Measurements from ENCODE around the gene AGAP5. TPM values are rescaled to one million over a fixed set of nuclear protein-coding genes. Genes with fewer than 3 reads are reported as not detected.

AGAP5 gene
- total RNA-seq, 1 donor from 2014 or later: 5.4 TPM

- DNase-seq: peak; percentile 97
These were observed 71.8 kb downstream of the AGAP5 start for GRCh38 chr10:73625884-73626752.

GRCh38 chr10:73625004-73625883, 72.7 kb downstream of the AGAP5 start:
- no peak for DNase-seq

Small RNAs within 50 kb of the gene (small RNA-seq; reads per million reads assigned to genes)
- gene AC022400.4 (ENCODE audit: low replicate concordance) (not detected), gene RNA5SP320 (ENCODE audit: low replicate concordance) (not detected)

Other genes with a start within 250 kb of the AGAP5 start
- 61.3 TPM for gene PPP3CB, start 202.1 kb downstream of the AGAP5 start, total RNA-seq
- 34.8 TPM for gene USP54, start 106.8 kb downstream of the AGAP5 start, total RNA-seq
- gene MYOZ1, start 56.6 kb downstream of the AGAP5 start, total RNA-seq: 122 TPM
- gene SYNPO2L, start 42.1 kb downstream of the AGAP5 start, total RNA-seq: 2.8 TPM
- gene SEC24C, start 46.3 kb upstream of the AGAP5 start, total RNA-seq: 39.4 TPM
- gene CHCHD1, start 83.9 kb upstream of the AGAP5 start, total RNA-seq: 18.6 TPM
- gene ZSWIM8, start 87.5 kb upstream of the AGAP5 start, total RNA-seq: 48.4 TPM
- 15.4 TPM for gene NDST2, start 113.5 kb upstream of the AGAP5 start, total RNA-seq
- 19.2 TPM for gene CAMK2G, start 176.4 kb upstream of the AGAP5 start, total RNA-seq
- 29.1 TPM for gene PLAU, start 213.0 kb upstream of the AGAP5 start, total RNA-seq